ENCODE data around the gene DZIP1L. TPM values are rescaled to one million over a fixed set of nuclear protein-coding genes. Genes with fewer than 3 reads are reported as not detected.
"Not testable (repeated sequence)": the region's sequence is repeated elsewhere in the genome, so short reads cannot be mapped to it uniquely, and the experiment has no call there.

DZIP1L gene
- total RNA-seq, 2 experiments from 2014 or later, result not detected

DNA sequence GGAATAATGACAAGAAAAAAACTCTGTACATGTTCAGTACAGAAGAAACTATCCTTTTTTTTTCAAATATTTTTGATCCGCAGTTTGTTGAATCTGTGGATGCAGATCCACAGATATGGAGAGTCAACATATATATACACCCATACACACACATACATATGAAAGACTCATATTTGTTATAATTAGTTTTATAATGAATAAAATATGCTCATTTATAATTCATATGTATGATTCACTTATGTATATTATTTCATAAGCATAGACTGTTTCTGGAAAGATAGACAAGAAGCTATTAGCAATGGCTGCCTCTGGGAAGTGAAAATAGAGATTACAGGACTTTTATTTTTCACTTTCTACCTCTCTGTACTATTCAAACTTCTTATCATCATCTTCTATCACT, 9.8 kb downstream of the DZIP1L start:
- H3K27me3 Mint-ChIP-seq, result peaks cover 11% of the 10 kb centered on the region
- no peaks in the 10 kb centered on the region for H3K4me1 Mint-ChIP-seq
- ChIA-PET CTCF (interaction anchor here (1.1 kb wide), 1 partner anchor 18 kb away, joined by 3 read pairs; no protein-coding TSS in a partner anchor), POLR2A (no interaction called here)
- intact Hi-C loops (cut with DNase I, micrococcal nuclease), result no loop called here
- H3K27ac Mint-ChIP-seq, result no peak overlapping the region
- no peaks in the 10 kb centered on the region for H3K36me3 Mint-ChIP-seq (ENCODE audit: low read depth)
- DNase-seq (no peak), ATAC-seq (no peak)
- H3K9me3 Mint-ChIP-seq (ENCODE audit: low read depth), result no peaks in the 10 kb centered on the region
- H3K4me3 Mint-ChIP-seq, result no peak overlapping the region

DNA sequence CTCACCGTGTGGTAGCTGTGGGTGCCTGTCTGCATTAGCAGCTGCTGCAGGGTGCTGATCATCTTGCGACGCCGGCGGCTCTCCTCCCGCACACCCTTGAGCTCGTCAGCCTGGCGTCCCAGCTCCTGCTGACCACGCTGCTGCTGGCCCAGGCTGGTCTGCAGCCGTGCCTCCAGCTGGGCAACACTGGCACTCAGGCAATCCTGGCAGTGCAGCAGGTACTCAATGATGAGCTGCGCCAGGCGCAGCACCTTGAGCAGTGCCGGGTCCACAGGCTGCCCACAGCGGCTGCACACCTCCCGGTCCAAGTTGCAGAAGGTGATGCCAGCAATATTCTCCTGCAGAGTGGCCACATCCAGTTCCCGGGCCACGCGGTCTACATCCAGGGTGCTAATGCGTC, 11.9 kb downstream of the DZIP1L start:
- Mint-ChIP-seq H3K27ac (no peak overlapping the region), H3K36me3 (ENCODE audit: low read depth) (no peaks in the 10 kb centered on the region), H3K27me3 (peaks cover 7% of the 10 kb centered on the region), H3K4me3 (no peak overlapping the region), H3K4me1 (no peaks in the 10 kb centered on the region), H3K9me3 (ENCODE audit: low read depth) (no peaks in the 10 kb centered on the region)
- ChIA-PET CTCF (interaction anchor here (1.4 kb wide), 1 partner anchor 51 kb away, joined by 7 read pairs; no protein-coding TSS in a partner anchor), POLR2A (no interaction called here)
- intact Hi-C loops (cut with DNase I, micrococcal nuclease), result no loop called here
- ATAC-seq, result no peak
- no peak for DNase-seq

- CTCF ChIA-PET, result interaction anchor here (0.8 to 1.0 kb wide), 2 partner anchors 17 to 23 kb away, joined by 3 to 4 read pairs; no protein-coding TSS in a partner anchor
- intact Hi-C loops (cut with DNase I, micrococcal nuclease); H3K27me3 Mint-ChIP-seq; H3K4me1 Mint-ChIP-seq; DNase-seq; H3K27ac Mint-ChIP-seq; H3K36me3 Mint-ChIP-seq (ENCODE audit: low read depth); H3K4me3 Mint-ChIP-seq; H3K9me3 Mint-ChIP-seq (ENCODE audit: low read depth); POLR2A ChIA-PET; ATAC-seq: not testable (repeated sequence)
Measured at GRCh38 chr3:138101351-138101940, 14.0 kb downstream of the DZIP1L start.

DNA sequence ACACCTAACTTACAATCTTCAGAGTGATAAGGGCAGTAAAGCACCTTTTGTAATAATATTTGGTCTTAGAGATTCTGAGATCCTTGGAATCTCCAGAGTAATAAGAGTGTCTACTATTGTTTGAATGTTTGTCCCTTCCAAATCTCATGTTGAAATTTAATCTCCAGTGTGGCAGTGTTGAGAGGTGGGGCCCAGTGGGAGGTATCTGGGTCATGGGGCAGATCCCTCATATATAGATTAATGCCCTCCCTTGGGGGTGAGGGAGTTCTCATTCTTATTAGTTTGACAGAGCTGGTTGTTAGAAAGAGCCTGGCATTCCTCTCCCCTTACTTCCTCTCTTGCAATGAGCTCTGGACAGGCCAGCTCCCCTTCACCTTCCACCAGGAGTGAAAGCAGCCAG, 16.0 kb downstream of the DZIP1L start:
- ChIA-PET POLR2A (no interaction called here), CTCF (interaction anchor here (0.7 kb wide), 1 partner anchor 16 kb away, joined by 5 read pairs; the partner anchor contains the start of gene DZIP1L)
- no peak overlapping the region for H3K4me3 Mint-ChIP-seq
- H3K27ac Mint-ChIP-seq, result no peak overlapping the region
- ATAC-seq (no peak), DNase-seq (no peak)
- H3K36me3 Mint-ChIP-seq (ENCODE audit: low read depth), result no peaks in the 10 kb centered on the region
- intact Hi-C loops (cut with DNase I, micrococcal nuclease), result no loop called here
- no peaks in the 10 kb centered on the region for H3K4me1 Mint-ChIP-seq
- no peaks in the 10 kb centered on the region for H3K9me3 Mint-ChIP-seq (ENCODE audit: low read depth)
- H3K27me3 Mint-ChIP-seq, result peaks cover 4% of the 10 kb centered on the region

DNA sequence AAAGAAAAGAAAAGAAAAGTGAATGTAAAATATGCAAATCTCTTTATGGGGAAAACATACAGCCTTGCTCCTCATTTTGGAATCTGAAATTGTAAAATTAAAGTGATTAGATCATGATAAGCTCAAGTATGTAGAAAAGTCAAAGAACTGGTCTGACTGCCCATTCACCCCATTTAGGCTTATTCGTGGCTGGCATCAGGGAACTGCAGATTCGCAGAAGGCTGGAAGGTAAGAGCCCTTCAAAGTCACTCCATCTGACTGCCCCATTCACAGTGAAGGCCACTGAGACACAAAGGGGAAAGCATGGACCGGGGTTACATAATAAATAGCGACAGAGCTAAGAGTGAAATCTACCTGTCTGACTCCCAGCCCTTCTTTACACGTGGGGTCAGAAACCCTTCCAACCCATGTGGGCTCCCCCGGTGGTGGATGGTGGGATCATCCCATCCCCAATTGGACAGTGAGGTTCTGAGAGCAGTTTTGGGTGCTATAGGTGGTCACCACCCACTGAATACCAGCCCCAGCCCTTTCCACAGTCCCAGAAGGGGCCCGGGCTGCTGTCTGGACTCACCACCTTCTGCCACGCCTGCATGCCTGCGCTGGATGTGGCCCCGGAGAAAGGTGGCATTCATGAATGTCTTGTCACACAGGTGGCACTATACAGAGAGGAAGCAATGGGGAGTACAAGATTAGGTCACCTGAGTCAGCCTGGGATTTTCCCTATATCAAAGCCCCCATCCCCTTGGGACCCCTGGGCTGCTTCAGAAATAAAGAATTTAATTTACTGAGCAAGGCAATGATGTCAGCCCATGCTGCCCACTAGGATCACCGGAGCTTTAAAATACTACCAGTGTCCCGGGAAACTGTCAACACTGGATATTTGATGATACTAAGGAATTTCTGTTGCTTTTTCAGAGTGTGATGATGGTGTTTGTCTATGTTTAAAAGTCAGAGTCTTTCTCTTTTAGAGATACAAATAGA, 17.9 kb downstream of the DZIP1L start:
- Mint-ChIP-seq H3K27ac (no peak overlapping the region), H3K9me3 (ENCODE audit: low read depth) (no peaks in the 10 kb centered on the region), H3K27me3 (peaks cover 2% of the 10 kb centered on the region), H3K36me3 (ENCODE audit: low read depth) (no peaks in the 10 kb centered on the region), H3K4me1 (no peaks in the 10 kb centered on the region), H3K4me3 (no peak overlapping the region)
- DNase-seq (no peak), ATAC-seq (no peak)
- ChIA-PET POLR2A (interaction anchor here (0.7 kb wide), 1 partner anchor 9 kb away, joined by 3 read pairs; no protein-coding TSS in a partner anchor), CTCF (interaction anchor here (0.5 to 1.0 kb wide), 5 partner anchors 11 to 531 kb away, joined by 3 to 5 read pairs (median 3); partner anchors contain the start of gene ARMC8)
- intact Hi-C loops (cut with DNase I, micrococcal nuclease), result no loop called here

GRCh38 chr3:138093721-138094120, 21.7 kb downstream of the DZIP1L start:
- peaks cover 3% of the 10 kb centered on the region for H3K27me3 Mint-ChIP-seq
- no peaks in the 10 kb centered on the region for H3K36me3 Mint-ChIP-seq (ENCODE audit: low read depth)
- ATAC-seq, result no peak
- no peak overlapping the region for H3K27ac Mint-ChIP-seq
- POLR2A ChIA-PET, result interaction anchor here (0.7 kb wide), 1 partner anchor 14 kb away, joined by 3 read pairs; no protein-coding TSS in a partner anchor
- no peaks in the 10 kb centered on the region for H3K4me1 Mint-ChIP-seq
- H3K4me3 Mint-ChIP-seq, result no peak overlapping the region
- H3K9me3 Mint-ChIP-seq (ENCODE audit: low read depth), result no peaks in the 10 kb centered on the region
- CTCF ChIA-PET, result interaction anchor here (0.8 to 2.5 kb wide), 5 partner anchors 10 to 29 kb away, joined by 3 to 9 read pairs (median 3); no protein-coding TSS in a partner anchor
- no peak for DNase-seq
- intact Hi-C loops (cut with DNase I, micrococcal nuclease), result no loop called here

- DNase-seq (no peak), ATAC-seq (no peak)
- no peaks in the 10 kb centered on the region for H3K36me3 Mint-ChIP-seq (ENCODE audit: low read depth)
- CTCF ChIA-PET, result interaction anchor here (0.8 to 1.1 kb wide), 3 partner anchors 20 to 27 kb away, joined by 3 read pairs; no protein-coding TSS in a partner anchor
- H3K4me1 Mint-ChIP-seq, result no peaks in the 10 kb centered on the region
- H3K27ac Mint-ChIP-seq, result no peak overlapping the region
- intact Hi-C loops (cut with DNase I, micrococcal nuclease), result no loop called here
- POLR2A ChIA-PET, result no interaction called here
- no peak overlapping the region for H3K4me3 Mint-ChIP-seq
- no peaks in the 10 kb centered on the region for H3K9me3 Mint-ChIP-seq (ENCODE audit: low read depth)
- peaks cover 3% of the 10 kb centered on the region for H3K27me3 Mint-ChIP-seq
Measured at GRCh38 chr3:138092023-138092422, 23.4 kb downstream of the DZIP1L start.

DNA sequence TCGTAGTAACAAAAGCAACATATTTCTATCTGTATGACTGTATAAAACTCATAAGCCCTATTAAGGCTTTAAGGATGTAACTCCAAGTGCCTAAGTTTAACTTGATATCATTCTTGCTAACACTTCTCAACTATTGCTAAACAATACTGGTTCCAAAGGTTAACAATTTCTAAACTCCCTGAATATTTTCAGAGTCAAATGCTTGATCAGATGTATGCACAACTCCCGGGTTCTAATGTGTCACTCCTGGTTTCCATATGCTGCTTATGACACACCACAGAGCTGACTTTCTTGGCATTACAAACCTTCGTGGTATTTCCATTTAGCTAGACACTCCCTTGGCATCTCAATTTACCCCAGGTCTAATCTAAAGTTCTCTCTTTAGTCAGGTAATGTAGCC, 26.3 kb downstream of the DZIP1L start:
- ChIA-PET CTCF (interaction anchor here (1.6 kb wide), 1 partner anchor 36 kb away, joined by 4 read pairs; no protein-coding TSS in a partner anchor), POLR2A (no interaction called here)
- Mint-ChIP-seq H3K27me3 (peaks cover 4% of the 10 kb centered on the region), H3K9me3 (ENCODE audit: low read depth) (no peaks in the 10 kb centered on the region), H3K4me1 (peaks cover 2% of the 10 kb centered on the region), H3K27ac (no peak overlapping the region), H3K36me3 (ENCODE audit: low read depth) (no peaks in the 10 kb centered on the region), H3K4me3 (no peak overlapping the region)
- ATAC-seq, result peak; percentile 36
- no peak for DNase-seq
- intact Hi-C loops (cut with DNase I, micrococcal nuclease), result no loop called here

GRCh38 chr3:138085745-138086144, 29.7 kb downstream of the DZIP1L start:
- H3K4me3 Mint-ChIP-seq; H3K27me3 Mint-ChIP-seq; H3K36me3 Mint-ChIP-seq (ENCODE audit: low read depth); intact Hi-C loops (cut with DNase I, micrococcal nuclease); H3K27ac Mint-ChIP-seq; H3K9me3 Mint-ChIP-seq (ENCODE audit: low read depth); DNase-seq; POLR2A ChIA-PET; ATAC-seq; CTCF ChIA-PET: not testable (repeated sequence)
- H3K4me1 Mint-ChIP-seq, result peaks cover 25% of the 10 kb centered on the region

DNA sequence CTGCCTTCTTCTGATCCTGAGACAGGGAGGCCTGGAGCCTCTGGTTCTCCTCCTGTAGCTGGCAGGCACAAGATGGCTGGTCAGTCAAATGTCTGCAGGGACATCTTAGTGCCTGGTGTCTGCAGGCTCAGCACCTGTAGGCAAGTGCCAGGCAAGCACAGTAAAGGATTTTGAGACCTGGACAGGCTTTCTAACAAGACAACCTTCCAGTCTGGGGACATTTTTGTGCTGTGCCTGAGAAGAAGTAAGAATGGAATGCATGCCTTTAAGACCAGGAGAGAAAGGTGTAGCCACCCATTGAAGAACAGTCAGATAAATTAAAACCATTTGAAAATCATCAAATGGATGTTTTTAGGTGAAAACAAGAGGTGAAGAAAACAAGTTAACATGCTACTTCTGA, 31.2 kb downstream of the DZIP1L start:
- H3K27ac Mint-ChIP-seq, result no peak overlapping the region
- peaks cover 4% of the 10 kb centered on the region for H3K27me3 Mint-ChIP-seq
- intact Hi-C loops (cut with DNase I, micrococcal nuclease), result loop anchor here in 1 of 2 experiments (5.0 kb wide), 1 partner anchor 88 kb away; the partner anchor contains the start of gene DBR1

GRCh38 chr3:138082992-138083386, 32.4 kb downstream of the DZIP1L start:
- H3K27me3 Mint-ChIP-seq, result peaks cover 4% of the 10 kb centered on the region
- ChIA-PET POLR2A (interaction anchor here (0.6 to 0.7 kb wide), 2 partner anchors 8 to 973 kb away, joined by 3 read pairs; no protein-coding TSS in a partner anchor), CTCF (interaction anchor here (0.8 to 3.5 kb wide), 7 partner anchors 11 to 353 kb away, joined by 3 to 15 read pairs (median 3); no protein-coding TSS in a partner anchor)
- intact Hi-C loops (cut with DNase I, micrococcal nuclease), result loop anchor here (1.0 to 5.0 kb wide), 3 partner anchors 16 to 89 kb away; partner anchors contain the start of gene DBR1 (in 1 of the 2)
- no peak overlapping the region for H3K4me3 Mint-ChIP-seq
- ATAC-seq, result peak; percentile 0
- no peak overlapping the region for H3K27ac Mint-ChIP-seq
- H3K4me1 Mint-ChIP-seq, result peaks cover 36% of the 10 kb centered on the region
- DNase-seq, result no peak
- no peaks in the 10 kb centered on the region for H3K36me3 Mint-ChIP-seq (ENCODE audit: low read depth)
- no peaks in the 10 kb centered on the region for H3K9me3 Mint-ChIP-seq (ENCODE audit: low read depth)

More for the DNA sequence above, 31.2 kb downstream of the DZIP1L start:
- POLR2A ChIA-PET, result no interaction called here
- DNase-seq (no peak), ATAC-seq (no peak)
- H3K36me3 Mint-ChIP-seq (ENCODE audit: low read depth), result no peaks in the 10 kb centered on the region
- no peaks in the 10 kb centered on the region for H3K9me3 Mint-ChIP-seq (ENCODE audit: low read depth)
- H3K4me3 Mint-ChIP-seq, result no peak overlapping the region
- H3K4me1 Mint-ChIP-seq, result peaks cover 29% of the 10 kb centered on the region
- CTCF ChIA-PET, result interaction anchor here (3.5 kb wide), 1 partner anchor 10 kb away, joined by 9 read pairs; no protein-coding TSS in a partner anchor
